Measurements from ENCODE around the gene ANO1. TPM values are rescaled to one million over a fixed set of nuclear protein-coding genes. Genes with fewer than 3 reads are reported as not detected.
A peak's percentile ranks its signal among the peaks of the same experiment; 100 is the strongest.

Gene ANO1
- total RNA-seq, 2 donors from 2014 or later = 34.6 to 43.9 TPM

DNA sequence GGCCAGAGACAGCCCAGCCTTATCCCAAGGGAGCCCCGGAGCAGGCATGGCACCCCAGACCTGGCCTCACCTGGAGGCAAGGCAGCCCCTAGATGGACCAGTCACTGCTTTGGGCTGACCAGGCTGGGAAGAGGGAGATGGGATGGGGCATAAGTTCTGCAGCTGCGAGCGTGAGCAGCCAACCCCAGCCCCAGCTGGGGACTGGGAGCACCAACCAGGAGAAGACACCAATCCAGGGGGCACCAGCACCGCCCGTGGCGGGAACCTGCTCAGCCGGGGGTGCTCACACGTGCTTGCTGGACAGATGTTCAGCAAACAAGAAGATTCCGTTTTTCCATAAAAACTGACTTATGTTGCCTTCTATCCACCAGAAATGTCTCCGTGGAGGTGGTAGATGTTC, 108.8 kb downstream of the ANO1 start:
- no peak for DNase-seq (ENCODE audit: low spot score)
- 88% methylated on average over 8 of the region's 10 CpGs for WGBS
- H3K4me3 ChIP-seq = no peak overlapping the region
- no peaks in the 10 kb centered on the region for H3K36me3 ChIP-seq
- H3K9me3 ChIP-seq = no peaks in the 10 kb centered on the region
- no peak for TF ChIP-seq POLR2A (IDR thresholded peaks at IDR 0.05)
- H3K27ac ChIP-seq = no peak overlapping the region
- no peaks in the 10 kb centered on the region for H3K27me3 ChIP-seq (replicated peaks; ENCODE audit: insufficient read depth)
- intact Hi-C loops (cut with DNase I) = no loop called here
- H3K4me1 ChIP-seq (replicated peaks) = no peaks in the 10 kb centered on the region

DNA sequence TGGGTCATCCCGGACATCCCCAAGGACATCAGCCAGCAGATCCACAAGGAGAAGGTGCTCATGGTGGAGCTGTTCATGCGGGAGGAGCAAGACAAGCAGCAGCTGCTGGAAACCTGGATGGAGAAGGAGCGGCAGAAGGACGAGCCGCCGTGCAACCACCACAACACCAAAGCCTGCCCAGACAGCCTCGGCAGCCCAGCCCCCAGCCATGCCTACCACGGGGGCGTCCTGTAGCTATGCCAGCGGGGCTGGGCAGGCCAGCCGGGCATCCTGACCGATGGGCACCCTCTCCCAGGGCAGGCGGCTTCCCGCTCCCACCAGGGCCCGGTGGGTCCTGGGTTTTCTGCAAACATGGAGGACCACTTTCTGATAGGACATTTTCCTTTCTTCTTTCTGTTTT, 109.7 kb downstream of the ANO1 start:
- no peaks in the 10 kb centered on the region for H3K4me1 ChIP-seq (replicated peaks)
- H3K27me3 ChIP-seq (replicated peaks; ENCODE audit: insufficient read depth) = no peaks in the 10 kb centered on the region
- no peak overlapping the region for H3K27ac ChIP-seq
- 90% methylated on average over 15 of the region's 15 CpGs for WGBS
- no peak overlapping the region for H3K4me3 ChIP-seq
- no peak for TF ChIP-seq POLR2AphosphoS5 (IDR thresholded peaks at IDR 0.05)
- intact Hi-C loops (cut with DNase I) = no loop called here
- DNase-seq (ENCODE audit: low spot score) = no peak
- H3K36me3 ChIP-seq = no peaks in the 10 kb centered on the region
- H3K9me3 ChIP-seq = no peaks in the 10 kb centered on the region

- WGBS = 92% methylated on average over 11 of the region's 11 CpGs
- DNase-seq (ENCODE audit: low spot score) = no peak
- no peak overlapping the region for H3K4me3 ChIP-seq
- TF ChIP-seq POLR2A (IDR thresholded peaks at IDR 0.05) (no peak), POLR2AphosphoS5 (IDR thresholded peaks at IDR 0.05) (no peak)
- TF ChIP-seq, protein P1, sequence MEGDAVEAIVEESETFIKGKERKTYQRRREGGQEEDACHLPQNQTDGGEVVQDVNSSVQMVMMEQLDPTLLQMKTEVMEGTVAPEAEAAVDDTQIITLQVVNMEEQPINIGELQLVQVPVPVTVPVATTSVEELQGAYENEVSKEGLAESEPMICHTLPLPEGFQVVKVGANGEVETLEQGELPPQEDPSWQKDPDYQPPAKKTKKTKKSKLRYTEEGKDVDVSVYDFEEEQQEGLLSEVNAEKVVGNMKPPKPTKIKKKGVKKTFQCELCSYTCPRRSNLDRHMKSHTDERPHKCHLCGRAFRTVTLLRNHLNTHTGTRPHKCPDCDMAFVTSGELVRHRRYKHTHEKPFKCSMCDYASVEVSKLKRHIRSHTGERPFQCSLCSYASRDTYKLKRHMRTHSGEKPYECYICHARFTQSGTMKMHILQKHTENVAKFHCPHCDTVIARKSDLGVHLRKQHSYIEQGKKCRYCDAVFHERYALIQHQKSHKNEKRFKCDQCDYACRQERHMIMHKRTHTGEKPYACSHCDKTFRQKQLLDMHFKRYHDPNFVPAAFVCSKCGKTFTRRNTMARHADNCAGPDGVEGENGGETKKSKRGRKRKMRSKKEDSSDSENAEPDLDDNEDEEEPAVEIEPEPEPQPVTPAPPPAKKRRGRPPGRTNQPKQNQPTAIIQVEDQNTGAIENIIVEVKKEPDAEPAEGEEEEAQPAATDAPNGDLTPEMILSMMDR (IDR thresholded peaks at IDR 0.05) = no peak
- no peaks in the 10 kb centered on the region for H3K36me3 ChIP-seq
- H3K27me3 ChIP-seq (replicated peaks; ENCODE audit: insufficient read depth) = no peaks in the 10 kb centered on the region
- no peaks in the 10 kb centered on the region for H3K4me1 ChIP-seq (replicated peaks)
- H3K27ac ChIP-seq = no peak overlapping the region
- no peaks in the 10 kb centered on the region for H3K9me3 ChIP-seq
- intact Hi-C loops (cut with DNase I) = loop anchor here (2.0 to 5.0 kb wide), 2 partner anchors 271 to 502 kb away; no protein-coding TSS in a partner anchor
Measured at GRCh38 chr11:70189622-70190021, 111.5 kb downstream of the ANO1 start.

DNA sequence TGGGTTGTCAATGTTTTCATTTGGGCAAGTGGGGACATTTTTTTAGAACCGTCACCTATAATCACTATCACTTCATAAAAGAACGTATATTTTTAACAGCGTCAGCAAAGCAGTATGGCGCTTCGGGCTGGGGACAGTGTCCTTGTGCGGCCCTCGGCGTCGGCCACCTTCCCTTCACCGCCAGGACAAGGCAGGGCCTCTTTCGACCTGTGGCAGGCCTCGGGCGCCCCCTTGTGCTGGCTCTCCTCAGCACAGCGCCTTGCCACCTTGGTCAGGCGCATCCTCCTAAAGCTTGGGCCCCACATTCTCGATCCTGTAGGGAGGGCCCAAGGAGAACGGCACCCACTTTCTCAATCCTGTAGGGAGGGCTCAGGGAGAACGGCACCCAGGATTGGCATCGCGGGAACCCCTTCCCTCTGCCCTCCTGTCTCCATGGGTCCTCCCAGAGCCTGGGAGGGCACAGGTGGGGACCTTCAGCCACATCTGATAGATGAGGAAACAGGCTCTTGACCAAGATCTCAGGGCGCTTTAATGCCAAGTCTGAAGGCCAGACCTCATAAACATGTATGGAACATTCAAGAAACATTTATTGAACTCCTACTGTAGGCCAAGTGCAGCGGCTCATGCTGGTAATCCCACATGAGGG, 113.5 kb downstream of the ANO1 start:
- intact Hi-C loops (cut with DNase I) = loop anchor here (2.0 to 5.0 kb wide), 2 partner anchors 273 to 504 kb away; no protein-coding TSS in a partner anchor
- Histone ChIP-seq H3K9me3 (no peaks in the 10 kb centered on the region), H3K36me3 (no peaks in the 10 kb centered on the region), H3K4me1 (replicated peaks) (no peaks in the 10 kb centered on the region), H3K27me3 (replicated peaks; ENCODE audit: insufficient read depth) (no peaks in the 10 kb centered on the region), H3K27ac (no peak overlapping the region), H3K4me3 (no peak overlapping the region)
- 13% methylated on average over 22 of the region's 22 CpGs for WGBS
- DNase-seq (ENCODE audit: low spot score) = peak; percentile 73
- no peak for TF ChIP-seq POLR2A (IDR thresholded peaks at IDR 0.05)
- TF ChIP-seq, protein P1 (IDR thresholded peaks at IDR 0.05) = peak; percentile 77 to 97 (median 93)
- peak; percentile 31 for TF ChIP-seq POLR2AphosphoS5 (IDR thresholded peaks at IDR 0.05)

- Histone ChIP-seq H3K27me3 (replicated peaks; ENCODE audit: insufficient read depth) (no peaks in the 10 kb centered on the region), H3K27ac (no peak overlapping the region)
Measured at GRCh38 chr11:70192666-70193410, 114.7 kb downstream of the ANO1 start.

More at GRCh38 chr11:70192666-70193410, 114.7 kb downstream of the ANO1 start:
- TF ChIP-seq POLR2A (IDR thresholded peaks at IDR 0.05) (no peak), POLR2AphosphoS5 (IDR thresholded peaks at IDR 0.05) (no peak)
- TF ChIP-seq, protein P1 (IDR thresholded peaks at IDR 0.05) = no peak
- no peaks in the 10 kb centered on the region for H3K4me1 ChIP-seq (replicated peaks)
- DNase-seq (ENCODE audit: low spot score) = no peak
- no peaks in the 10 kb centered on the region for H3K36me3 ChIP-seq
- intact Hi-C loops (cut with DNase I) = loop anchor here (5.0 kb wide), 1 partner anchor 506 kb away; no protein-coding TSS in a partner anchor
- WGBS = 83% methylated on average over 15 of the region's 15 CpGs
- H3K9me3 ChIP-seq = no peaks in the 10 kb centered on the region
- no peak overlapping the region for H3K4me3 ChIP-seq

All from prostate gland (tissue), 2 donors.